Lower leg skin (tissue), 3 donors: Measurements from ENCODE around the gene ARHGEF19.

Source experiments
- POLR2A ChIP-seq, 2 donors: fragments of 450-650 bp; IDR thresholded peaks; one replicate each; pipeline ENCODE4 v1.6.1; 2016 to 2017; ENCODE audit warnings: antibody characterized with exemption in 2 of 2, mild to moderate bottlenecking in 1 of 2, moderate library complexity in 1 of 2
- TF ChIP-seq, protein P1 (sequence below), 3 donors: fragments of 450-650 bp; IDR thresholded peaks; one replicate each; pipeline ENCODE4 v1.5.1; 2016; ENCODE audit warnings: antibody characterized with exemption in 3 of 3, mild to moderate bottlenecking in 3 of 3, moderate library complexity in 2 of 3

DNA sequence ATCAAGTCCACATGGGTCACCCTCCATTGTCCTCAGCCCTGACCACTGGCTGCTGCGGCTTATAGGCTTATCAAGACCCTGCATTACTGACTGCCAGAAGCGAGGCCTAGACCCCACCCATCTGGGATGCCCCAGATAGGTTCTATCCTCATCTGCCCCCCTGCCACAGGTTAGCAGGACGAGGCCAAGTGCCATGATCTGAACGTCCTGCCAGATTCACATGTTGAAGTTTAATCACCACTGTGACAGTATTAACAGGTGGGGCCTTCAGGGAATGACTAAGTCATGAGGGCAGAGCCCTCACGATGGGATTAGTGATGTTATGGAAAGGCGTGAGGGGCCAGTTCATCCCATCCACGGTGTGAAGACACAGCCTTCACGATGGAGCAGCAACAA lies 30.8 kb upstream of the ARHGEF19 start:
- TF ChIP-seq, protein P1, sequence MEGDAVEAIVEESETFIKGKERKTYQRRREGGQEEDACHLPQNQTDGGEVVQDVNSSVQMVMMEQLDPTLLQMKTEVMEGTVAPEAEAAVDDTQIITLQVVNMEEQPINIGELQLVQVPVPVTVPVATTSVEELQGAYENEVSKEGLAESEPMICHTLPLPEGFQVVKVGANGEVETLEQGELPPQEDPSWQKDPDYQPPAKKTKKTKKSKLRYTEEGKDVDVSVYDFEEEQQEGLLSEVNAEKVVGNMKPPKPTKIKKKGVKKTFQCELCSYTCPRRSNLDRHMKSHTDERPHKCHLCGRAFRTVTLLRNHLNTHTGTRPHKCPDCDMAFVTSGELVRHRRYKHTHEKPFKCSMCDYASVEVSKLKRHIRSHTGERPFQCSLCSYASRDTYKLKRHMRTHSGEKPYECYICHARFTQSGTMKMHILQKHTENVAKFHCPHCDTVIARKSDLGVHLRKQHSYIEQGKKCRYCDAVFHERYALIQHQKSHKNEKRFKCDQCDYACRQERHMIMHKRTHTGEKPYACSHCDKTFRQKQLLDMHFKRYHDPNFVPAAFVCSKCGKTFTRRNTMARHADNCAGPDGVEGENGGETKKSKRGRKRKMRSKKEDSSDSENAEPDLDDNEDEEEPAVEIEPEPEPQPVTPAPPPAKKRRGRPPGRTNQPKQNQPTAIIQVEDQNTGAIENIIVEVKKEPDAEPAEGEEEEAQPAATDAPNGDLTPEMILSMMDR (IDR thresholded peaks at IDR 0.05): no peak
- no peak for TF ChIP-seq POLR2A (IDR thresholded peaks at IDR 0.05)
